ENCODE results near the gene KAZN. TPM values are rescaled to one million over a fixed set of nuclear protein-coding genes. Genes with fewer than 3 reads are reported as not detected.

Gene KAZN
- polyA plus RNA-seq, 5 donors = 26.2 to 34.7 (median 29.0) TPM

DNA sequence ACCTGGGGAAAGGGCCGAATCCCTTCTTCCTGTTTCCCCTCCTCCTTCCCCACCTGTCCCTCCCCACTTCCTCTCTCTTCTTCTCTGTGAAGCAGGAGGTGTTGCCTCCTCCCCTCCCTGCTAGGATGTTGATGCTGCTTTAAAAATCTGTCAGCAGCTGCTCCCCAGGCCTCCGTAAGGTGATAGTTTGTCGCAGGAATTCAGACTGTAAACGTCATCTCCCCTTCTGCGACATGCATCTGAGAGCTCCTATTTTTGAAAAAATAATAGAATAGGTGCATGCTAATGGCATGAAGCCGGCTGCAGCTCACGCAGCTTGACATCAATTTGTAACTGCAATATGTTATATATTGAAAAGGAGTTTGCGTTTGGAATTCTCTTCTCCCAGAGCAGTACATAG lies 70.1 kb downstream of the KAZN start:
- DNase-seq = no peak

DNA sequence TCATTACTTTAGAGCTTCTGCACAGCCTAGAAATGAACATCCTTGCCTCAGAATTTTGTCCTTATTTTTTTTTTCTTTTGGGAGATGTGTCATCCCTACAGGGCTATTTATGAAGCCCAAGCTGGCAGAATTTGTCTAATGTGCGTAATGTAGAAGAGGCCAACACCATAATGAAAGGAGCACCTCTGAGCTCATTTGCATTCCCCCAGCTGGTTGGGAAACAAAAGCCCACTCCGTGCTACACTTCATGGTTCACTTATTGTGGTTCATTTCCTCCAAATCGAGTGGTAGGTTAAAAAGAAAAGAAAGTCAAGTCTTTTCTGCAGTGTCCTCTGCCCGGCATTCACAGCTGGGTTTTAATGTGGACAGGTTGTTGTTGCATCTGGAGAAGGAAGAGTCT lies 73.5 kb downstream of the KAZN start:
- no peak for DNase-seq

DNA sequence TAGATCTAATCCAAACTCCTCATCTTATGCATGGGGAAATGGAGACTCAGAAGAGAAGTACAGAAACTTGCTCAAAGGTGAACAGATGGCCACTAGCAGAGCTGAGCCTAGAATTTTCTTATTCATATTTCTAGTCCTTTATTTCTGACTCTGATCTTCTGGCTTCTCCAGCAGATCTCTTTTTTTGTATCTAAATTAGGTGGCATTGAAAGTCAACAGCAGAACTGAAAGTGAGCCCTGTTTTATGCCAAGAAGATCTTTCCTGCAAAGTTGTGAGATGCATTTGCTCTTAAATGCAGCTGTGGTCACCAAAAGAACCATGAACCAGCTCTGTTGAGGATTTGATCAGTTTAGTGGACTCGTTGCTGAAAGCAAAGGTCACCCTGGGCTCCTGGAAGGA lies 75.5 kb downstream of the KAZN start:
- peak; percentile 44 to 56 for DNase-seq

DNA sequence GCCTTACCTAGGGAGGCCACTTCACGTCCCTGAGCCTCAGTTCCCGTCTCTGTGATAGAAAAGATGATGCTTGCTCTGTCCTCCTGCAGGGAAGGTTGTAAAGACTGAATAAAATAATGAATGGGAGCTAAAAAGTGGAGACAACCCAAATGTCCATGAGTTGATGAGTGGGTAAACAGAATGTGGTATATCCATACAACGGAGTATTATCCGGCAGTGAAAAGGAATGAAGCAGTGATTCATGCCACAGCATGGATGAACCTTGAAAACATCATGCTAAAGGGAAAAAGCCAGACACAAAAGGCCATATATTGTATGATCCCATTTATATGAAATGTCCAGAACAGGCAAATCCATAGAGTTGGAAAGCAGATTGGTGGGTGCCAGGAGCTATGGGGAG lies 77.9 kb downstream of the KAZN start:
- DNase-seq = no peak

DNA sequence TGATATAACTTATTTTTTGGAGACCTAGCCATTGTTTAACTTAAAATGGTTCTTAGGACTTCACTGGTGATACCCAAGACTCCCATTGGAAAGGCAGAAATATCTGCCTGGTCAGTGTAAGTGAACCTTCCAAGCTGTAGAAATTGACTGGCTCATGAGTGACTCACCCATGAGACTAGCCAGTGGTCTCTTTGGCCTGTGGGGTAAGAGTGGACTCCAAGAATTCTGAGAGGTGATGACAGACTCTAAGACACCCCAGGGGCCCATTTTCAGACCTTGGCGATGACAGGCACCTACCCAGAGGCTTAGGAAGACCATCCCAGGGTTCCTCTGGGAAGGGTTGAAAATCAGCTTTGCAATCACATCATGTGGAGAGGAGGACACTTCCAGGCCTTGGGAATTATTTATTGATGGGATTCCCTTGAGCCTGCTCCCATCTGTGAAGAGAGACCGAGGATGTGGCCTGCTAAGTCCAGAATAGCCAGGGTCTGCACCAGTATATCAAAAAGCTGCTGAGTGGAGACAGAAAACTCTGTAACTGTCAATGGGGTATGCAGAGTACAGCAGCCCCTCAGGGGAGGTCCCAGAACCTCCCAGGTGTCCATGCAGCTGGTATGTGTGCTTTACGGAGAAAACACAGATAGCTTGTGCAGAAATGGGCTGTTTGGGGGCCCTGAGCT lies 78.9 kb downstream of the KAZN start:
- no peak for DNase-seq

DNA sequence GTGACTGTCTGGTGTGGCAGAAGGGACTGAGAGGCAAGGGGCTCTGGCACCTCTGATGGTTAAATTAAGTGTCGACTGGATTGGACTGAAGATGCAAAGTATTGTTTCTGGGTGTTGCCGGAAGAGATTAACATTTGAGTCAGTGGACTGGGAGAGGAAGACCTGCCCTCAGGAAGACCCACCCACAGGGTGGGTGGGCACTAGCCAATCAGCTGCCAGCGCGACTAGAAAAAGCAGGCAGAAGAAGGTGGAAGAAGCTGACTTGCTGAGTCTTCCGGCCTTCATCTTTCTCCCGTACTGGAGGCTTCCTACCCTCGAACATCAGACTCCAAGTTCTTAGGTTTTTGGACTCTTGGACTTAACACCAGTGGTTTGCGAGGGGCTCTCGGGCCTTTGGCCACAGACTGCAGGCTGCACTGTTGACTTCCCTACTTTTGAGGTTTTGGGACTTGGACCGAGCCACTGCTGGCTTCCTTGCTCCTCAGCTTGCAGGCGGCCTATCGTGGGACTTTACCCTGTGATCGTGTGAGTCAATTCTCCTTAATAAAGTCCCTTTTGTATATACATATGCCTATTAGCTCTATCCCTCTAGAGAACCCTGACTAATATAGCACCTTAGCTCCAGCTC lies 79.6 kb downstream of the KAZN start:
- DNase-seq = no peak

DNA sequence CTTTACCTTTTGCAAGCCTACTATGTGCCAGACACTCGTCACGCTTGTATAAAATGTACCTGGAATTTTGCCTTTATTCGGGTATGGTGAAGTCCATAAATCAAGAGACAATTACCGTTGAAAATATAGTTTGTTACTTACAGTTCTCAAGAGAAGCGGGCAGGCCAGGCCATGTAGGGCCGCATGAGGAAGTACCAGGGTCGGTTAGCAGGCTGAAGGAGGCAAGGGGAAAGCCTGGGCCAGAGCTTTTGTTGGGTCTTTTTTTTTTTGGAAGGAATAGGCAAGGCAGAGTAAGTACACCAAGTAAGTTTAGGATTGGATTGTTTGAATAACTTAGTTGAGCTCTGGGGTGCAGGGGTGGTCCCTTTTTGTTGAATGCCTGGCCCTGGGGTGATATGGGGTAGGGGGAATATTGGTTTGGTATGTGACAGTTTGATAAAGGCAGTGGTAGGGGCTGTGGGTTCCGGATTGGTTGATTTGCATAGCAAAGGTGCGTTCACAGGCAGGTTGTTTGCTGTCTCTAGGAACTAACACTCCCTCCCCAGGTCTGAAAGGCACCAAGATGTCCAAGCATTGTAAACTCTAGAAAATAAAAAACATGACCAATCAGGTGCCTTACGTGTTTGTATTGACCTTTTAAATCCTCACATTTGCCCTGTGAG lies 80.7 kb downstream of the KAZN start:
- DNase-seq = no peak

DNA sequence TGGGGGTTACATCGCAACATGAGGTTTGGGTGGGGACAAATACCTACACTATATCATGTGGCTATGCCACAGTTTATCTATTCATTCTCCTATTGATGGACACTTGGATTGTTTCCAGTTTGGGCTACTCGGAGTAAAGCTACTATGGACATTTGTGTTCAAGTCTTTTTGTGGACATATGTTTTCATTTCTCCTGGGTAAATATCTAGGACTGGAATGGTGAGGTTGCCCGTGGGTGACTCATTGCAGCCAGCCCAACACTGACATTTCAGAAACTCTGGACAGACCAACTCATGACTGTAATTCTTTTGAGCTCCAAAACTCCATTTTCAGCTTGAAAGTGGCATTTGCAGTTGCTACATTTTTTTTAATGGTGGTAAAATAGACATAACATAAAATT lies 82.7 kb downstream of the KAZN start:
- no peak for DNase-seq

DNA sequence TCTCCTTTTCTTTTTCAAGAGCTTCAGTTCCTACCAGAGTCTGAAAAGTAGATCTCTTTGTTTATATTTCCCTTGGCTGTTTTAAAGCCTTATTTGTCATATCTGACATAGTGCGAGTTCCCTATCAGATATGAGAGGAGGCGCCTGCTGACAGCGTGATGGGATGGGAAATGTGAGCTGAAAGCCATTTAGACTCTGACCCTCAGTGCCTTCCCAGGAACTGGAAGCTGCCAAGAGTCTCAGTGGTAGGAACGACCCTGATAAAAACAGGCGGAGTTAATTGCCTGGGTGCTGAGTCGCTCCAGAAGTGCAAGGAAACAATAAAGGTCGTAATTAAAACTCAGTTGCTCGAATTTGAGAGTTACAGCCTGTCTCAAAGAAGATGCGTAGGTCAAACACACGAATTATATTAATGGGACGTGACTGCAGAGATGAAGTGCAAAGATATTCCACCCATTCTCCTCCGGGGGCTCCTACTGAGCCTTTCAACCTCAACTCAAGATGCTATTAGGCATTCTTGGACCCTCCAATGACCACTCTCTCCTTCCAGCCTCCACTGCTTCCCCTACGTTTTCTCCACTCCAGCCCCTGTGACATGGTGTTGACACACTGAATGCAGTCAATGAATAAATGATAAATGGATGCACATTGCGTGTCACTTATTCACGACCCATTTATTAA lies 84.6 kb downstream of the KAZN start:
- peak; percentile 37 to 61 for DNase-seq

DNA sequence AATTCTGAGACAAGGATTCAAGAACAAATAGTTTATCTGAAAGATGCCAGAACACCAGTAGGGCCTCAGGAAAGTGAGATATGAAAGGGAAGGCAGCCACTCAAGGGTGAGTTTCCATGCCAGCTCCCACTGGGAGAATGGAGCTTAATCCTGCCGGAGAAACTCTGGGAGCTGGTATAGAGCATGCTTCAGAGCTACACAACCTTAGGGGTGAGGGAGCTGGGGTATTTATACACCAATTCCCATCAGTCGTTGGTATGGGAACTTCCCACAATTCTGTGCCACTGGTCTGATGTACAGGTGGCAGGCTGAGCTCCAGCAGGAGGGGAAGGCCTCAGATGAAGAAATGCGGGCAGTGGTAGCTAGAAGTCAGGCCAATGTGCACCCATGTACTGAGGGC lies 86.6 kb downstream of the KAZN start:
- no peak for DNase-seq

DNA sequence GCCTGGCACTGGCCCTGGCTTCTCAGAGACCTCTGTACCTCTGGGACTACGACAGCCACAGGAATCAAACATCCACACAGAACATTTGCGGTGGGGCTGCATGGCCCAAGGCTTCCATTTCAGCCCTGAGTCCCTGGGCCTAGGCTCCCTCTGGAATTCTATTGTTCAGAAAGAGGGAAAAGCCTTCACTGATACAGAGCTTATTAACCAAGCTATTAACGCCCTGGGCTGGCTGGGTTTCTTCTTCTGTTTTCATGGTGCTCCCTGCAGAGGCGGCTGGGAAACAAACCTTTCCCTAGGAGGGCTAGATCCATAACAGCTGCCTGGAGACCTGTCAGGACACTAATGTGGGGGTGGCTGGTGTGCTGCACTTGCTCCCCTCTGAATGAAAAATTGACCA lies 88.2 kb downstream of the KAZN start:
- DNase-seq = no peak

DNA sequence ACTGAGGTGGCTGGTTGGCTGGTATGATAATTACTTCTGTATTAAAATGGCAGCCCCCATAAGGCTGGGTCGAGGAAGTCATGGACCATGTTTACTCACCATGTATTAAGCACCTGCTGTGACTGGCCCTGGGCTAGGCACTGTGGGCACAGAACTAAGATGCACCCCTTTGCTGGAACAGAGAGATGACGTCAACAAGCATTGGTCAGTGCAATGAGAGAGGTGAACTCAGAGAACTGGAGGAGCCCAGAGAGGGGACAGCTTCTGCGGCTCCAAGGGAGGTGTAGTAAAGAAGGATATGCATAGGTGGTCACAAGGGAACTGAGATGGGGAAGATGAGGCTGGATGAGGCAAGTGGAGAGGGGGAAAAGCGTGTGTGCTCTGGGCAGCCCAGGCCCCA lies 88.7 kb downstream of the KAZN start:
- DNase-seq = no peak

DNA sequence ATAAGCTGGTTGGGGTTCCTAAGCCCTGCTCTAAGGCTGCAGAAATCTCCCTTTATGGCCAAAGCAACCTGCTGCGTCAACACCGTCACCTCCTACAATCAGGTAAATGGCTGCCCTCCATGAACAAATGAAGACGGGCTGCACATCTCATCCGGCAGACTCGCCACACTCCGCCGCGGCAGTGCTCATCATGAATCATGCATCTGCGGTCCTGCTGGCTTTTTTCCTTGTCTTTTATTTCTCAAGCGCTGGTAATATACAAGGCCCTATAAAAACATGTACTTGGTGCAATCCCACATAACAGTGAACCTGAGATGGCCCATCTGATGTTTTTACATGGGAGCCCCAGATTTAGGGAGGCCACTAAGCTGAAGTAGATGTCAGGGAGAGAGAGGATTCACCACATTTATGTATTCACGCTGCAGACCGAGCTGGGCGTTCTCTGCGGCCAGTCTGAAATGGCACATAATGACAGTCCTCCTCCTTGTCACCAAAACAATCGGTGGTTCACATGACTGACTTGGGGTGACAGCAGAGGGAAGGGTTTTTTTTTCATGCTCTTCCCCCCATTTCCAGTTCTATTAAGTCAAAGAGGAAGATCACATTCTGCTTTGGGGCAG lies 91.6 kb downstream of the KAZN start:
- no peak for DNase-seq

DNA sequence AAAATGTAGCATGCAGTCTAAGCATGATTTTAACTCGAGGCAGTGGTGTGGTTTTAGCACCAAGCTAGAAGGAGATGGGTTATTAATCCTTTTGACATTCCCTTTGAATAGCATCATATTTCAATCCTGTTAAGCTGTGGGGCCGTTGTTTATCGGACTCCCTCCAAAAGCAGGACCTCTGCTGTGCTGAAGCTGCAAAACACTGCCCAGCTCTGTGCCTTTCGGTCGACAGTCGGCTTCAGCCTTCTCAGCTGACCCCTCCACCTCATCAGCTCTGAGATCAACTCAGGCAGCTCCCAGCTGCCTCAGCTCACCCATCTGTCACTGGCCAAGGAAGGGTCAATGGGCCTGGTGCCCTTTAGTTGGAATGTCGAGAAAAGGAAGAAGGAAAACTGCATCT lies 95.5 kb downstream of the KAZN start:
- DNase-seq = no peak

DNA sequence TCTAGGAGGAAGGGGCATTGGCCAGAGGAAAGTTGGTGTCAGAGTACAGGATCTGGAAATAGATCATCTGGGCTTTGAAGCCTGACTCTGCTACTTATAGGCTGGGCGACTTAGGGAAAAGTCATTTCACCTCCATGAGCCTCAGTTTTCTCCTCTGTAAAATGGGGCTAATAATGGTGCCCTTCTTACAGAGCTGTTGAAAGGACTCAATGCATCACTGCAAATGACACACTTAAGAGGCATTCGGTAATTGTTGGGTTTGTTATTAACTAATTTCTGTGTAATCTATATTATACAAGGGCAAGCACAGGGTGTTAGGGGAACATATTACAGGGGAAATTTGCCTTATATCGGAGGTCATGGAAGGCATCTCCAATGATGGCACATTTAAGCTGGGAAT lies 96.1 kb downstream of the KAZN start:
- DNase-seq = no peak

DNA sequence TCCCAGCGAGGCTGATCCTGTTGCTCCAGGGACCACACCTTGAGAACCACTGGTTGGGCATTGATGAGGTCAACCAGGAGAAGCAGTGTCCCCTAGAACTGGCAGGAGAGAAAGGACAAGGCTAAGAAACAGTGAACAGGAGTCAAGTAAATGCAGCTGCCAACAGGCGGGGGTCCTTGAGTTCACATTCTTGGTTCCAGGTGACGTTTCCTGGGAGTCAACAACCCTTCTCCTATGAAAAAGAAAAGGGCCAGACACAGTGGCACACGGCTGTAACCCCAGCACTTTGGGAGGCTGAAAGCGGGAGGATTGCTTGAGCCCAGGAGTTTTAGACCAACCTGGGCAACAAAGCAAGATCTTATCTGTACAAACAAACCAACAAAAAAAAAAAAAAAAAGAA lies 98.3 kb downstream of the KAZN start:
- no peak for DNase-seq

DNA sequence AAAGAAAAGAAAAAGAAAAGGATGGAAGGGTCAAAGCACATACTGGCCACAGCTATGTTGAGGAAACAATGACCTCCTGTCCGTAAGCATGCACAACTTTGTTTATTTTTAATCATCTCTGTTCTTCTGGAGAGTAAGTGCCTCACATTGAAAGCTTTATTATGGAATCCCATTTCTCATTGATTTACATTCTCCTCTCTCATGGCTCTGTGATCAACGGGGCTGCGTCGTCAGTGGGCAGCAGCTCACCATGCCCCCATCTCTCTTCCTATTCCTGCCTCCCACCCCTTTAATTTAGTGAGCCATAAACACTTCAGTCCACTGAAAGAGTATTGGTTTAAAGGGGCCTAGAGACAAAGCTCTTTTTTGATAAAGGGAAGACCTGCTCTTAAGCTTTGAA lies 98.9 kb downstream of the KAZN start:
- no peak for DNase-seq

DNA sequence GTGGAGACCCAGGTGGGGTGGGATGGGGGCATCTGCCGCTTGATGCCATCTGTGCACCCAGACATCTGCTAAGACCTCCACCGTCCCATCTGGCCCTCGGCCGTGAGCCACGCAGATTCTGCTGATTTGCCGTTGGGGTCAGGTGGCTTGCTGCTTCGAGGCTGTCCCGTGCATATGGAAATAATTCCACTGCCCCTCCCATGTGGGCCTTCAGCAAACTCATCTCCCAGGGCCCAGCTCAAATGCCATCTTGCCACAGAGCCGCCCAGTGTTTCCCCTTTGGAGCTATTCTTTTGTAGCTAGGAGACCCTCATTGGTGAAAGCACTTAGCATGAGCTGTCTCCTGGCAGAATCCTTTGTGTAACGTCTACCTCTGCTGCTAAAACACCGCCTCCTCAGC lies 99.8 kb downstream of the KAZN start:
- no peak for DNase-seq

DNA sequence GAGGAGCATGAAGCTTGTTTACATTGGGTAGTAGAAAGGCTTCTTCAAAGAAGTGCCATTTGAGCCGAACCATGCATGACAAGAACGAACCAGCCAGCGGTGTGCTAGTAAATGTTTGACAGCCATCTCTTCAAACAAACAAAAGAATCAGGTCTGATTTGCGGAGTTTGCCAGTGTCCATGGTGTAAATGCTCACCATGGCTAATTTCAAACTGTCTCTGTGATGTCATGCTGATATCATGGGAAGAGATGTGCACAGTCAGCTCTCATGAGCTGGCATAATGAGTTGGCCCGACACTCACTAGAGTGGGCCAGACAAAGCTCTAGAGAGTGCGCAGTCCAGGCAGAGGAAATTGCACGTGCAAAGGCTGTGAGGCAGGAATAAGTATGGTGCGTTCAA lies 101.1 kb downstream of the KAZN start:
- DNase-seq = no peak

DNA sequence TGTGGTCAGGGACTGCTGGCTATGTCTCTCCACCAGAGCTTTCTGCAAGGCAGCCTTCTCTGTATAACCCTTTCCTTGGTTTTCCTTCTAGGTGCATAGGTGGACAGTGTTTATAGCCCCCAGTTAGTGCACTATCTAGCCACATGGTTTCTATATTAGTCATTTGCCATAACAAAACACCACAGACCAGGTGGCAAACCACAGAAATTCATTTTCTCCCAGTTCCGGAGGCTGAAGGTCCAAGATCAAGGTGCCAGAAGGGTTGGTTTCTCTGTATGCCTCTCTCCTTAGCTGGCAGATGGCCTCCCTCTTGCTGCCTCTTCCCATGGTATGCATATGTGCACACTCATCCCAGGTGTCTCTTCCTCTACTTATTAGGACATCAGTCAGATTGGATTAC lies 106.4 kb downstream of the KAZN start:
- DNase-seq = no peak

DNA sequence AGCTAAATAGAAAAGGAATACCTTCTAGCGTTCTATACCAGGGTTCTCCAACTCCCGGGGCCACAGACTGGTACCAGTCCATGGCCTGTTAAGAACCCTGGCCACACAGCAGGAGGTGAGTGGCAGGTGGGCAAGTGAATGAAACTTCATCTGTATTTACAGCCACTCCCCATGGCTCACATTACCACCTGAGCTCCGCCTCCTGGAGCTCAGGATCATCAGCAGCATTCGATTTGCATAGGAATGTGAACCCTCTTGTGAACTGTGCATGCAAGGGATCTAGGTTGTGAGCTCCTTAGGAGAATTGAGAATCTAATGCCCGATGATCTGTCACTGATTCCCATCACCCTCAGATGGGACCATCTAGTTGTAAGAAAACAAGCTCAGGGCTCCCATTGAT lies 107.3 kb downstream of the KAZN start:
- DNase-seq = no peak

DNA sequence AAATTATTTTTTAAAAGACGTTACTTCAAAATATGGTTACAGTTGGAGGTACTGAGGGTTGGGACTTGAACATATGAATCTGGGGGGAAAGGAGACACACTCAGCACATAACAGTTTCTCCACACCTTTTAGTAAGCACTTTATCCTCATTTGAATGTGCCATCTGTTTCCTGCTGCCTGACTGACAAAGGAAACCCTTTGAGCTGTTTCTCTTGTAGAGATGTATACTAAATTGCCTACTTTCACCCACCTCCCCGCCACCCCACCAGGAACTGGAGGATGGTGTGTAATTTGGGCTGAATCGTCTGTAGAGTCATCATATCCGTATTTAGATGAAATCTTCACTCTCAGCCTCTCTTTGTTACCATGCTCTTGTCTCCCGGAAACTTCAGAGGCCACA lies 108.1 kb downstream of the KAZN start:
- DNase-seq = no peak

Data from right lung (tissue), 5 donors.